Measurements from ENCODE around the gene SLC18A3.

DNA sequence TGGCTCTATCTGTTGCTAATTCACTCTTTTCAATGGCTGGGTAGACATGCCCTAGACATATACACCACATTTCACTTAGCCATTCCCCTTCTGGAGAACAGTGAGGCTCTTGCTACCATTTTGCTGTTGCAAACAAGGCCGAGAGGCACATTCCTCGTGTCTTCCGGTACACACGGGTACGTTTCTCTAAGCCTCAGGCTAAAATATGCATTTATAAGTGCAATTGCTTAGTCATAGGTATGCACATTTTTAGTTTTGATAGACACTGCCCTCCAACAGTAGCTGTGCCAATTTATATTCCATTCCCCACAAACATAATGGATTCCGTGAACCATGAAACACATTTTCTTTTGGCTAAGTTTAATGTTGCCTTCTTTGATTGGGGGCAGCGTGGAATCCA lies 16.9 kb downstream of the SLC18A3 start:
- no peak for TF ChIP-seq EZH2phosphoT487 (IDR thresholded peaks at IDR 0.05; ENCODE audit: borderline replicate concordance, low read length)
- TF ChIP-seq, protein P1, sequence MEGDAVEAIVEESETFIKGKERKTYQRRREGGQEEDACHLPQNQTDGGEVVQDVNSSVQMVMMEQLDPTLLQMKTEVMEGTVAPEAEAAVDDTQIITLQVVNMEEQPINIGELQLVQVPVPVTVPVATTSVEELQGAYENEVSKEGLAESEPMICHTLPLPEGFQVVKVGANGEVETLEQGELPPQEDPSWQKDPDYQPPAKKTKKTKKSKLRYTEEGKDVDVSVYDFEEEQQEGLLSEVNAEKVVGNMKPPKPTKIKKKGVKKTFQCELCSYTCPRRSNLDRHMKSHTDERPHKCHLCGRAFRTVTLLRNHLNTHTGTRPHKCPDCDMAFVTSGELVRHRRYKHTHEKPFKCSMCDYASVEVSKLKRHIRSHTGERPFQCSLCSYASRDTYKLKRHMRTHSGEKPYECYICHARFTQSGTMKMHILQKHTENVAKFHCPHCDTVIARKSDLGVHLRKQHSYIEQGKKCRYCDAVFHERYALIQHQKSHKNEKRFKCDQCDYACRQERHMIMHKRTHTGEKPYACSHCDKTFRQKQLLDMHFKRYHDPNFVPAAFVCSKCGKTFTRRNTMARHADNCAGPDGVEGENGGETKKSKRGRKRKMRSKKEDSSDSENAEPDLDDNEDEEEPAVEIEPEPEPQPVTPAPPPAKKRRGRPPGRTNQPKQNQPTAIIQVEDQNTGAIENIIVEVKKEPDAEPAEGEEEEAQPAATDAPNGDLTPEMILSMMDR (IDR thresholded peaks at IDR 0.05; ENCODE audit: low read depth, low read length, poor library complexity, severe bottlenecking): no peak

All from DOHH2 (cell line).